Endothelial cell of umbilical vein (primary cell): ENCODE data around the gene SMC4.

Experiments used
- CTCF ChIP-seq, 2 donors: IDR thresholded peaks; 1 replicate in 1 of 2; 2 replicates in 1 of 2; pipeline ENCODE4 v1.5.1; 2011; ENCODE audit warnings: low read length in 2 of 2, mild to moderate bottlenecking in 2 of 2, moderate library complexity in 2 of 2, control low read depth in 1 of 2, inconsistent platforms in 1 of 2, low read depth in 1 of 2; ENCODE audit not compliant: insufficient read depth in 1 of 2; ENCODE audit errors: extremely low read depth in 1 of 2
- EZH2 ChIP-seq: IDR thresholded peaks from 2 replicates; pipeline ENCODE4 v1.6.1; 2012; ENCODE audit warnings: borderline replicate concordance, low read depth, mild to moderate bottlenecking, moderate library complexity, low read length, inconsistent platforms; ENCODE audit not compliant: severe bottlenecking
- FOS ChIP-seq: IDR thresholded peaks from 2 replicates; pipeline ENCODE4 v1.6.1; 2011; ENCODE audit warnings: mild to moderate bottlenecking, low read length, moderate library complexity, borderline replicate concordance; ENCODE audit not compliant: insufficient read depth
- MAX ChIP-seq: IDR thresholded peaks from 2 replicates; pipeline ENCODE4 v1.6.1; 2011; ENCODE audit not compliant: insufficient read depth, insufficient read length
- MYC ChIP-seq: IDR thresholded peaks from one replicate; pipeline ENCODE4 v1.6.1; 2011; ENCODE audit warnings: mild to moderate bottlenecking, low read depth, low read length
- POLR2A ChIP-seq: IDR thresholded peaks from 2 replicates; pipeline ENCODE4 v1.6.1; 2012; ENCODE audit warnings: low read depth, mild to moderate bottlenecking, control low read depth, low read length
- POLR2AphosphoS5 ChIP-seq: IDR thresholded peaks from 2 replicates; pipeline ENCODE4 v1.6.1; 2012; ENCODE audit warnings: low read depth, mild to moderate bottlenecking, control low read depth, low read length, moderate library complexity; ENCODE audit not compliant: insufficient read depth

- TF ChIP-seq MAX (no peak), CTCF (IDR thresholded peaks at IDR 0.05; ENCODE audit: extremely low read depth in 1 of 2, insufficient read depth in 1 of 2, low read depth in 1 of 2, low read length in 2 of 2) (no peak), FOS (no peak), POLR2A (no peak), POLR2AphosphoS5 (no peak), EZH2 (no peak), MYC (no peak)
These were observed 60.6 kb downstream of the SMC4 start for GRCh38 chr3:160460033-160460432.
